Activated CD4-positive, alpha-beta T cell treated with anti-CD3 and anti-CD28 coated beads, Interleukin-2, amount 50 U/mL, for 48 hours (primary cell): ENCODE results near the gene DOCK10.

Source experiments
- DNase-seq, 2 experiments: peaks; one replicate each; pipeline ENCODE4 v3.0.0-alpha.2; 2020

The DOCK10 gene

GRCh38 chr2:225040856-225041206 is 1.4 kb downstream of the DOCK10 start:
- DNase-seq = peak; percentile 47 to 58

GRCh38 chr2:225040142-225040541 is 2.1 kb downstream of the DOCK10 start:
- DNase-seq = no peak

GRCh38 chr2:225038231-225038523 is 4.1 kb downstream of the DOCK10 start:
- DNase-seq = no peak

GRCh38 chr2:225037415-225038230 is 4.6 kb downstream of the DOCK10 start:
- no peak for DNase-seq

GRCh38 chr2:225036431-225036830 is 5.8 kb downstream of the DOCK10 start:
- no peak for DNase-seq

GRCh38 chr2:225033440-225034318 is 8.6 kb downstream of the DOCK10 start:
- no peak for DNase-seq

GRCh38 chr2:225032246-225032645 is 10.0 kb downstream of the DOCK10 start:
- no peak for DNase-seq

GRCh38 chr2:225031599-225031998 is 10.7 kb downstream of the DOCK10 start:
- DNase-seq = no peak

- DNase-seq = no peak
Measured at GRCh38 chr2:225030893-225031292, 11.4 kb downstream of the DOCK10 start.

GRCh38 chr2:225030203-225030602 is 12.1 kb downstream of the DOCK10 start:
- DNase-seq = peak in 1 of 2 experiments; percentile 40

GRCh38 chr2:225028572-225028971 is 13.7 kb downstream of the DOCK10 start:
- DNase-seq = no peak

GRCh38 chr2:225027061-225027762 is 15.1 kb downstream of the DOCK10 start:
- no peak for DNase-seq

- DNase-seq = no peak
Measured at GRCh38 chr2:225025917-225026571, 16.2 kb downstream of the DOCK10 start.

GRCh38 chr2:225022188-225022587 is 20.1 kb downstream of the DOCK10 start:
- no peak for DNase-seq

- DNase-seq = no peak
Measured at GRCh38 chr2:225020168-225020849, 22.0 kb downstream of the DOCK10 start.

GRCh38 chr2:225019105-225019504 is 23.2 kb downstream of the DOCK10 start:
- no peak for DNase-seq

- no peak for DNase-seq
Measured at GRCh38 chr2:225017713-225018112, 24.6 kb downstream of the DOCK10 start.

GRCh38 chr2:225017098-225017685 is 25.1 kb downstream of the DOCK10 start:
- no peak for DNase-seq

GRCh38 chr2:225013425-225014365 is 28.6 kb downstream of the DOCK10 start:
- DNase-seq = no peak

- no peak for DNase-seq
Measured at GRCh38 chr2:225011585-225011984, 30.7 kb downstream of the DOCK10 start.

GRCh38 chr2:225010804-225011203 is 31.5 kb downstream of the DOCK10 start:
- no peak for DNase-seq
